ENCODE measurements around the gene IMMT.

IMMT gene

DNA sequence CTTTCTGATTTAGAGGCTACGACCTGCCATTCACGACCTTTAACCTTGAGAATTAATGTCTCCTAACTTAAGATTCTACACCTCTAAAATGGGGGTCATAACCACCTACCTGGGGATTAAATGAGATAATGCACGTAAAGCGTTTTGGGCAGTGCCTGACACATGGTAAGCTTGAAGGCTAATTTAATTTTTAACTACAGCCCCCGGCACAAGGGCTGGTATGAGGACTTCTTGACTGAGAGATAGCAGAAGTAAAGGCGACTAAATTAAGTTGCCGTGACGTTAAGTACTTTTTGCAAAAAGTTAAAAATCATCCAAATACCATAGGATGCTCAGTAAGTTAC is 4.5 kb upstream of the IMMT start:
- no peak for DNase-seq (ENCODE audit: low spot score)

DNA sequence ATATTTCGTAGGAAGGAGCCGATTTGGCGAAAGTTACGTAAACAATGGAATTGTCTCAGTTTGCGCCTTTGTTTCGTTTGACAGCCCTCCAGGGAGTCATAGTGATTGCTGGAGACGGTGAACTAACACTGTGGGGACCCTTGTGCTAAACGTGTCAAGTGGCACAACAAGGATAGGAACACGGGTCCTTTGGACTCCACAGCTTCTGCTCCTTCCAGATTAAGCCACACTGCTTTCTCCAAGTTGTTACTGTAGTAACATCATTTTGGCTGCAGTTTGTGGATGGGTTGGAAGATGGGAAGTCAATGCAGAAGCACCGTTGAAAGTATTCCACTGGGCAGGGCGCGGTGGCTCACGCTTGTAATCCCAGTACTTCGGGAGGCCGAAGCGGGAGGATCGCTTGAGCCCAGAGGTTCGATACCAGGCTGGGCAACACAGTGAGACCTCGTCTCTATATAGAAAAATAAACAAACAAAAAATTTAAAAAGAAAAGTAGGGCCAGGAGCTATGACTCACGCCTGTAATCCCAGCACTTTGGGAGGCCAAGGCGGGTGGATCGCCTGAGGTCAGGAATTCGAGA is 636 bp upstream of the IMMT start:
- no peak for DNase-seq (ENCODE audit: low spot score)

DNA sequence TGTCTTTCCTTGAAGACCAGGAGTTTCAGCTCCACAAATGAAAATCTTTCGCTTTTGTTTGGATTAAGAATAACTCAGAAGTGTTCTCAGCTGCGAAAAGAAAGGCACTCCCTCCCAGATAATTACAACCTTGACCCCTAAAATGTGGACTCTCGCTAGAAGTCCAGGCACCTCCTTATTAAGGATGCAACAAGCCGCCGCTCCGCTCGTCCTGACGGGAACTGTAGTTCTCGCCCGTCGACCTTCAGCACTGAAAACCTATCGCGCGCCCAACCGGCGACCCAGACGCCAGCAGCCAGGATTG is 559 bp downstream of the IMMT start:
- DNase-seq (ENCODE audit: low spot score) = no peak

DNA sequence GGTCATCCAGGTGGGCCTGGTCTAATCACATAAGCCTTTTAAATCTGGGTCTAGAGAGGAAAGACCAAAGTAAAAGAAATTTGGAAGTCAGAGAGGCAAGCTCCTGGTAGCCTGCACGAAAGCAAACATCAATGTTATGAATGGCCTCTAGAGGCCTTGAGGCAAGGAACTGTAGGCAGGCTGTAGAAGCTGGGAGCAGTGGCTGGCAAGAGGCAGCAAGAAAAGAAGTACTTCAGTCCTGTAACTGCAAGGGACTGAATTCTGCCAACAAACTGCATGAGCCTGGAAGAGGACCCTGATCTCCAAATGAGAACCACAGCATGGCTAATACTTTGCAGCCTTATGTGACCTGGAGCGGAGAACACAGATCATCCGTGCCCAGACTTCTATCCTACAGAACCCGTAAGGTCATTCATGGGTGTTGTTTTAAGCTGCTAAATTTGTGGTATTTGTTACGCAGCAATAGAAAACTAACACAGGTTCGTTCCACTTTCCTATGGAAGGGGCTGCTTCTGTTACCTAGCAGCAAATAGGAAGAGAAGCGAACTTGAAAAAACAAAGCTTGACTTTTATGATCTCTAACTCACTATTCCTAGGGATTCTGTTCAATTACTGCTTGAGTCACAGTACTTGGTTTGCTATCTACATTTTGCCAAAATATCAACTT is 1.2 kb downstream of the IMMT start:
- no peak for DNase-seq (ENCODE audit: low spot score)

DNA sequence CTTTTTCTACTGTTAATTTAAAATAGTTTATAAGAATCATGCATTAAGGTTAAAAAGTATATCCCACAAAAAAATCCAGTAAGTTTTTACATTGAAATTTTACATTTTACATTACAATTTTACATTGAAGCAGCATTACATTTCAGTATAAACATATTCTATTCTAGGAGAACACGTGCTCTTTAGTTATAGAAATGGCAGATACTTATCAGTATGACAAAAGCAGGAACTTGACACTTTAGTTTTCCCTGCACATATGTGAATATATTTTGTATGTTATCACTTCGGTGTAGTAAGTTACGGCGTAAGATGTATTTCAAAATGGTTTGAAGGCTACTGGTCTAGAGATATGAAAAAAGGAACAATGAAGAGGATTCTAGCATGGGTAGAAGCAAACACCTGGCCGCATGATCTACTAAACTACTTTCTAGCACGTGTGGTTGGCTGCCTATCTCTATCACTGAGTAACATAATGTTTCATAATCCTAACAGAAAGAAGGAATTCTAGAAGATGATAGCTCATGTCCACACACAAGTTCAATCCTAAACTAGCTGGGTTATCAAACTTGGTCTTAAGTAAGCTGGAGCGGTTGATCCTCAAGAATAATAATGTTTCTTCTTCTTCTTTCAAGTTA is 5.4 kb downstream of the IMMT start:
- DNase-seq (ENCODE audit: low spot score) = no peak

DNA sequence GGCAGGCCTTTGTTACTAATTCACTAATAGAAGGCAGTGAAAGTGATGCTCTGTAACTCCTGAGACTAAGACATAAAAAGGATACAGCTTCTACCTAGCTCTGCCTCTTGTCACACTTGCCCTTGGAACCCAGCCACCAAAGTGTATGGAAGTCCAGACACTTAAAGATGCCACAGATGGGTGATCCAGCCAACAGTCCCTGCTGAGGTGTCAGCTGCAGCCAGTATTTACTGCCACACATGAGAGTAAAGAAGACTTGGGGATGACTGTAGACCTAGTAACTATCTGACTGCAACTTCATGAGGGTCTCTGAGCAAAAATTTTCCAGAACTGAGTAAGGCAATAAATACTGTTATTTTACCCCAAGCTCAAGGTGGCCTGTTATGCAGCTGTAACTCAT is 8.8 kb downstream of the IMMT start:
- DNase-seq (ENCODE audit: low spot score) = no peak

DNA sequence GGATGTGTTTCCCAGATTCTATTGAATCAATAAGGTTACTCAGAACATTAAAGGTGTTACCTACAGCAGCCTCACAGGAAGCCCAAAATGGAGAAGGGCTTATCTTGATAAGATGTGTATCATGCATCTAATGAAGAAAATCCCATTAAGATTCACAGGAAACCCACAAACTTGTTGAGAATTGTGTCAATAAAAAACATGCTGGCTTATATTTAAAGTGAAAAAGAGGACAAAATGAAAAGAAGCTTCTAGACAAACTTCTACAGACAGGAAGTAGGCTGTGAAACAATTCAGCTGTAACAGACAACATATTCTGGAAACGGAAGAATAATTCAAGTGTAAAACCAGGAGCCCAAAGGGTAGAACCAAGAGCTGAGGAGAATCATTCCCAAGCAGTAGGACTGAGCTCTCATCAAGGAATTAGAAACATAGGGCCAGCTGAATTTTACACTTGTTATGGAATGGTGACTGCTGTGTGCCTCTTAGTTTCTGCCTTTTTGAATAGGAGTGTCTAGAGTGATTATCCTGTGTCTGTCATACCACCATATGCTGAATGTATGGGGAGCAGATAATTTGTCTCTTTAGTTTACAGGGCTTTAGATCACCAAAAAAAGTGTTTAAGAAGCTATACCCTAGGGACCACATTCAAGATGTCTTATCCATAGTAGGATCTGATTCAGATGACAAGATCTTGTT is 9.6 kb downstream of the IMMT start:
- DNase-seq (ENCODE audit: low spot score) = no peak

DNA sequence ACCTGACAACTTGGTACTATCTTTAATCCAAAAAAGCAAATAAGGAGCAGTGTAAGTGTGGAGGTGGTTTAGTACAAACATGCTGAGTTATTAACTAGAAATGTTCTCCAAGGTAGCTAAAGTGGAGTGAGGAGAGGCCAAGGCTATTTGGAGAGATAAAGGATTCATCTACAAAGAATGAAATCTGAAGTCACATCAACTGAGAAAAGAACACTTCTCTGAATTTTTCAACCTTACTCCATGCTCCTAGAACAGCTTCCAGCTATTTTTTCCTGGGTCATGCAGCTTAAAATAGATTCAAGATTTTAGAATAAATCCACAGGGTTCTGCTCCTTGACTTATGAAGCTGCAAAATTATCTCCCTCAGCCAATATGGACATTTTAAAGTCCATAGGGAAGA is 18.7 kb downstream of the IMMT start:
- DNase-seq (ENCODE audit: low spot score) = no peak

DNA sequence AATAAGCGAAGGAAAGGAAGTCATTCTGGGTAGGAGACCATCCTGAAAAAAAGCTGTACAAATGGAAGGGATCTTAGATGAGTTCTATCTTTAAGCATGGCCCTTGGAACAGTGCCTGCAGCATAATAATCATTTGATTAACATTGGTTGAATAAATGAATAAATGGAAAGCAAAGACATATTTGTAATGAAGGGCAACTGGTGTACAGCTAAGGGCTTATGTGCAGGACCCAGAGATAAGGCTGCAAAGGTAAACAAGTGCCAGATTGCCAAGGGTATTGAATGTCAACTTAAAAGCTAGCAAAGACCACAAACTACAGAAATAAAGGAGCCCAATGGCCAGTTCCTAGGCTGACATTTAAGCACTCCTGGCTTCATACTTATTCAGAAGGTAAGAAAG is 19.4 kb downstream of the IMMT start:
- DNase-seq (ENCODE audit: low spot score) = no peak

DNA sequence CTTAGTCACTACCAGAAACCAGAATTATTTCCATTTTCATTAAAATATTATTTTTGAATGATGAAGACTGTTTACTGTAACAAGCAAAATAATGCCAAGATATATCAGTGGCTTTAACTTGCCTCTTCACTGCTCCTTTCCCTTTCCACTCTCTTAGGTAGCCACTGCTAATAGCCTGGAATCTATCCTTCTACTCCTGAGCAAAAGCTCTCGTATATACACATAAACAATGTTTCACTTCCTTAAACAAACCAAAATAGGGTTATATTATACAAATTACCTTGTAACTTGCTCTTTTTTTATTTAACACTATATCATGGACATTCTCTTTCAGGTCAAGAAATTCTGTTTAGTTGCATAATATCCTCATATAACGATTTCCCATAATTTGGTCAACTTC is 20.8 kb downstream of the IMMT start:
- no peak for DNase-seq (ENCODE audit: low spot score)

DNA sequence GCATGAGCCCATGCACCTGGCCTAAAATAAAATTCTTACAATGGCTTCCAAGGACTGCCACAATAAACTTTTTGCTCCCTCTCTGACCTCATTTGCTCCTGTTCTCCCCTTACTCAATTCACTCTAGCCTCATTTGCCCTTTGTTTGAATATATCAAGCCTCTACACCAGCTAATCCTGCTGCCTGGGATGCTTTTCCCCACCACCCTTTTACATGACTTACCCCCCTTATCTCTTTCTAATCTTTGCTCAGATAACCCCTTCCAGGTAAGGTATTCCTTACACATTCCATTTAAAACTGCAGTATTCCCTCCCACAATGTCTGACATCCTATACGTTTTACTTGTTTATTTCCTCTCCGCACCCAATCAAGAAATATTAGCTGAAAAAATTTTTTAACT is 22.7 kb downstream of the IMMT start:
- no peak for DNase-seq (ENCODE audit: low spot score)

DNA sequence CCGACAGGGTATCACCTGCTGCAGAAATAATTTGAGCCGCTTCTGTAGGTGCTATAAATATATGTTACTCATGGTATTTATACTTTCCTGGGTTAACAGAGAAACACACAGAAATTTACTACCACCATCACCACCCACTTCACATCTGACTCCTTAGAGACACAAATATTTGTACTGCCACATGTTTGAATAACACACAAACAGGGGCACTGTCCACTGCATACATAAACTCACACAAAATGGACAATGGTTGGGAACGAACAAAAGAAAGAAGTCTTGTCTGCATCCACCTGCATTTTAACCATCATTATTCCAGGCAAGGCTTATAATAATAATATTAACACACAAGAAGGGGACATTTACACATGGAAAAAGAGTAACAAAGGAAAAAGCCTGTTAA is 24.0 kb downstream of the IMMT start:
- DNase-seq (ENCODE audit: low spot score) = no peak

DNA sequence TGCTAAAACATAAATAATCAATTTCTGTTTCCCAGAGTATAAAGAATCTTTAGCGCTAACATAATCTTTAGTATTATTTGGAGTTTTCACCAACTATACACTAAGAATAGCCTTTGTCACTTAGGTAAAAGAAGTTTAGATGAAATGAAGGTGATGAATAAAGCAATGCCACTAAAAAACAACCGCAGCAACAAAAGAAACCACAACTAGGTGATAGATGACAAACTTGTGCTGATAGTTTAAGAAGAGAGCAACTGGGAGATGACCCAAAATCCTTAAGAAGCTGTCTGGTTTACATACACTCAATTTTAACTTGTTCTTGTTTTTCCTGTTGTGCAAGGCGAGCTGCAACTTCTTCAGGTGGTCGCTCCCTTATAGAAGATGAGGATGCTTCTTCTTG is 24.8 kb downstream of the IMMT start:
- no peak for DNase-seq (ENCODE audit: low spot score)

DNA sequence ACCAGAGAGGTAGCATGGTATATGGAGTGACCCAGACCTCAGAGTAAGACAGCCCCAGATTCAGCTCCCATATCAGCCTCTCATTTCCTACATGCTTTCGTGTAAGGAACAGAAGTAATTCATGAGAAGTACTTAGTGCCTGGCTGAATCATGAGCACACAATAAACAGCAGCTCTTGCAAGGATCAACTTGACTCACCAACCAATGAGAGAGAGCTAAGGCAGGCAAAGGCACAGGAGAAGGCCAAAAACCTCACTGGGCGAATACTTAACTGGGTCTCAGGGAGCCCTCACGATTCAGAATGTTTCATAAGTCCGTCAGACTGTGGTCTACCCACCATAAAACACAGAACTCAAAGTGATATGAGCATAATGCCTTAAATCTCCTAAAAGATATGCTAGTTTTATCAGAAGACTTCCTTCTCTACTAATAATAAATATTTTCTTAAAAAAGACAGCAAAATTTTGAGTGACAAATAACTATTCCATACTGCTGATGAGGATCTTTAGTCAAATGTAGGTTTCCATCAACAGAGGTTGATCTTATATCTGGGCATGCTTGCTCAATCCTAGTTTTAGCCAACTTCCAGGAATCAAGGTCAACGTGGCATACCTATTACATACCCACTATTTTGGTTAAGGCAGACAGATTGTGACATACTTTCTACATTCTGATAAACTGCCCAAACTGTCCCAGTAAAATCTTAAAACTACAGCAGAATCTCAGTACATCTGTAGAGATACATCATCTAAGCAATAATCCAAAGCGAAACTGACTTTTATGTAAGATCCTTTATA is 34.9 kb downstream of the IMMT start:
- DNase-seq (ENCODE audit: low spot score) = no peak

DNA sequence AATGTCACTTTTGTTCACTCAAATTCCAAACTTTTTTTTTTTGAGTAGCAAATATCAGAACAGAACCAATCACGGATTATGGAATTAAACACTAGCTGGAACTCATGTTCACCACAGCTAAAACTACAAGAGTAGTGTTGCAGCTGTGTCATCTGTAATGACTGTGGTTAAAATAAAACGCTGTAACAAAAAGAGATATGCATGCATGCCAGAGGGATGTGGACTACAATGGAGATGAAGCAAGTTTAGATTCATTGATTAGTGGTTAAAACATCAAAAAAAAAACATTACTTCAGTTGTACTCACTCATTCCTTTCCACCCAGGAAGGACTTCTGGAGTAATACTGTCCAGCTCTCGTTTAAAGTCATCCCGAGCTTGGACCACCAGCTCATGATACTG is 37.0 kb downstream of the IMMT start:
- DNase-seq (ENCODE audit: low spot score) = no peak

DNA sequence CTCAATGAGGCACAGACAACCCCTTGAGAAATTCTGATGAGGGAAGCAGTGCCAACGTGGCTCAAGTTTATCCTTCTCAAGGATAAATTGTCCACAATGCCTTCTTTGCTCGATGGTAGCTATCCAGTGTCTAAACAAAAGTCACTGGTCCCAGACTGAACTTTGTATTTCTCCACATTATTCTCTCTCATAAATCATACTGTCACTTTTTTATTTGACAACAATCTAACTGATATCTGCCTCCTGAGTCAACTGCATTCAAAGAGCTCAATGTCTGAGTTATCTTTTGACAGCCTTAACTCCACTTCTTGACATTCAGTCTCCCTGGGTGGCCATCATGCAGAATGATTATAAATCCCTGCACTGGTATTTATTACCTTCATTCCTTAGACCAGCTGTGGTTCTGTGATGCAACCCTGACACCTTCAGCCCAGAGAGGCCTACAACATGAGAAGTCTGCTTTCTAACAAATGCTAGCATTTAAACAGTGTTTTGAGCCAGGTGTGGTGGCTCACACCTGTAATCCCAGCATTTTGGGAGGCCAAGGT is 38.2 kb downstream of the IMMT start:
- no peak for DNase-seq (ENCODE audit: low spot score)

DNA sequence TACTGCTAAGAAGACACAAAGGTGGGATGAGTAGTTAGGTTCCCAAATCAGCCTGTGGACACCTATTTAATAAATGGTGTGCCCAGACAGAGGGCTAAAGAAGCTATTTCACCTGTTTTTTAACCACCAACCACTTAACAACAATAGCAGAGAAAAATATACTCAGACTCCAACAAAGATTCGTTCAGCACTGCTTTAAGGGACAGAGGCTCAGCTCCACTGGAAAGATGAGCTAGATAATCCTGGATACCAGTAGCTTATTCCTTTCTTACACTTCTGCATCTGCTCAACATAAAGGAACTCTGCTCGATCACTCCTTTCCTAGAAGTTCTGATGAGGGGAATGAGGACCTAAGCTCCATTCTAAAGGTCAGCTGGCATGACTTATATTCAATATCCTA is 44.8 kb downstream of the IMMT start:
- DNase-seq (ENCODE audit: low spot score) = no peak

DNA sequence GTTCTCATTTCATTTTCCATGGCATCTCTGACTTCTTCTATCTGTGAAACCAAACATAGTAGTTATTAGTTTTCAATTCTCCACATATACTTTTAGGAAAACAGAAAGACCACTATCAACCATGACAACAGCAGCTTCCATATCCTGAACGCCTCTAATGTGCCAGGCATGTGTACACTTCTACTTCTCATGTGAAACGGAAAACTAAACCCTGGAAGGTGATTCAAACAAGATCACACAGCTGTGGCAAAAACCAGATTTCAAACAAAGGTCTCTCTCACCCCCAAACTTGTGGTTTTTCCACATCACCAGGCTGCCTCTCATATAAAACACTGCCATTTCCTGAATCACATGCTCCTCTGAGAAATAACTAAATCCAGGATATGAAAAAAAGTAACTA is 47.5 kb downstream of the IMMT start:
- no peak for DNase-seq (ENCODE audit: low spot score)

DNA sequence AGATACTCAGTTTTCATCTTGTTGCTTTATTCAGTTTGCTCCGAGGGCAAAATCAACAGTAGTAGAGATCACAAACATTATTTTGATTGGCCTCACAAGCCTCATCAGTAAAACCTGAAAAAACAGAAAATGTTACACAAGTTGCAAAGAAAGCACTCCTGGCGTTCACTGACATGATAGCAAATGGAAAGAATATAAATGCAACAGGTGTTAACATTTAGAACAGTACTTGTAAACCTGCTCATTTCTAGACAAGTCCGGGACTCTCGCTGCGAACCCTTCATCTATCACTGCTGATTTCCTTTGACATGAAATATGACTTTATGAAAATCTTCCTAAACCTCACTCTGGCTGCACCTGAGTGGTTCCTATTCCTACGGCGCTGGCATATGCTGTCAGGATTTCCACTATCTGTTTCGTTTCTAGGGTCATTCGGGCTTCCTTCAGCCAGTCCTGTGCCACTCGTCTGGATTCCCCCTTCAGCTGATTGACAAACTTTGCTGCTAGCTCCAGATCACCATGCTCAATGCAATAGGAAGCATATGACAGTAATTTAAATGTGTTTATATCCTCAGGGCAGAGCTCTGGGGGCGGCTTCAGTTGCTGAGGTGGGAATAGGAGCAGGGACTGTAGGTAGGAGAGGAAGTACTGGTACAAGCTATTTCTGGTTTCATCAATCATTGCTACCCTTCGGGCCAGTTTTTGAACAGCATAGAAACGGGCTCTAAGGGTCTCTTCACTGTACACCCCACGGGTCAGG is 51.2 kb downstream of the IMMT start:
- no peak for DNase-seq (ENCODE audit: low spot score)

DNA sequence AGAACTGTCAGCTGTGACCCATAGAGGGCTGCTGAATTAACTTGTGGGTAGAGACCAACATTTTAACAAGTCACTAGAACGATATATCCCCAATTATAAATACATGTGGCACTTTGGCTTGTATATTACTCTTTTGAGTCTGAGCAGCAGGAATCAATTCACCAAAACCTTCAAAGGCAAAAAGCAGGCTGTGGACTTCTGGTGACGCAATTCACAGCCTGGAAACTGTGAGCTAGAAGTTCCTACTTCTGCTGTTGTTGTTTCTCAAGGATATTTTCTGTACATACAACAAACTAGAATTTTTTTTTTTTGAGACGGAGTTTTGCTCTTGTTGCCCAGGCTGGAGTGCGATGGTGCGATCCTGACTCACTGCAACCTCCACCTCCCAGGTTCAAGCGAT is 52.0 kb downstream of the IMMT start:
- no peak for DNase-seq (ENCODE audit: low spot score)

DNA sequence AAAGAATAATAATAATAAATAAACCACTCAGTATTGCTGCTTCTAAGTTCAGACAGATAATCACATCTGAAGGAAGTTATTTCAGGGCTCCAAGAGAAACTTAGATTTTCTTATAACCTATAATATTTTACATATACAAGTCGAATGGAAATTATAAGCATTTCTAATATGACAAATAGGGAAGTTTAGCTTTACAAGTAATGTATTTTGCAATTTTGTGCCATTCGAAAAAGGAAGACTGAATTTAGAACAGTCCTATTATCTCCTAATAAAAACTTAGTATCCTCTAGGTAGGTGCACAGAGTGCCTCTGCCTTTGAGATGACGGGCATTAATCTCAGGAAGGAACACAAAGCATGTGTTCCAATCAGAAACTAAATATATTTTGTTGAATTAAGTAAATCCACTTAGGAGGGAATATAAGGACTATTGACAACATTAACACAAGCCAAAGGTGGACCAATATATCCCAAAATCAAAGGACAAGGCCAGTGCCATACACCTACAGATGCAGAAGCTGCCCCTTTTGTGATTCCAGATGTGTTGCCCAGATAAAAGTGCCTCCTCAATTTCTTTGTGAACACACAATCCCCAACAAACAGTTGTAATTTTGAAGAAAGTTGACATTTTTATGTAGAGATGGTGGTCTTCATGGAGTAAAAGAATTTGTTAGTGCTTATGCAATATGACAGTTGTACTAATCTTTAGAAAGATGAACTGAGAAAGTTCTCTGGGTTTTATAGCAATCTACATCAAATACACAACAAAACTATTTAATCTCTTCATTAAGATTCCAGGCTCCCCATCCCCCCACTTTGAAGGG is 52.6 kb downstream of the IMMT start:
- DNase-seq (ENCODE audit: low spot score) = no peak

Measured in germinal center (tissue), 1 donor.